Stimulated activated CD4-positive, alpha-beta T cell treated with anti-CD3 and anti-CD28 coated beads, Interleukin-12 subunit alpha, Interleukin-12 subunit beta, amount 100 ng/mL, for 4 hours (primary cell): ENCODE measurements around the gene TBCD.

ENCODE experiments used
- DNase-seq: peaks from one replicate; pipeline ENCODE4 v3.0.0-alpha.2; 2020

TBCD gene

GRCh38 chr17:82812601-82813000 lies 60.7 kb downstream of the TBCD start:
- no peak for DNase-seq

GRCh38 chr17:82813299-82814051 lies 61.6 kb downstream of the TBCD start:
- DNase-seq, result no peak

- no peak for DNase-seq
These were observed 63.0 kb downstream of the TBCD start for GRCh38 chr17:82814834-82815233.

- no peak for DNase-seq
These were observed 63.5 kb downstream of the TBCD start for GRCh38 chr17:82815354-82815753.

GRCh38 chr17:82815790-82816305 lies 64.0 kb downstream of the TBCD start:
- DNase-seq, result no peak

- DNase-seq, result no peak
These were observed 64.5 kb downstream of the TBCD start for GRCh38 chr17:82816358-82816757.

- no peak for DNase-seq
These were observed 66.1 kb downstream of the TBCD start for GRCh38 chr17:82817947-82818346.

GRCh38 chr17:82820278-82821251 lies 68.7 kb downstream of the TBCD start:
- no peak for DNase-seq

GRCh38 chr17:82821554-82821953 lies 69.7 kb downstream of the TBCD start:
- no peak for DNase-seq

GRCh38 chr17:82822281-82822680 lies 70.4 kb downstream of the TBCD start:
- no peak for DNase-seq

GRCh38 chr17:82823004-82823403 lies 71.1 kb downstream of the TBCD start:
- DNase-seq, result no peak

GRCh38 chr17:82825540-82826124 lies 73.8 kb downstream of the TBCD start:
- no peak for DNase-seq

GRCh38 chr17:82826211-82826610 lies 74.3 kb downstream of the TBCD start:
- no peak for DNase-seq

- DNase-seq, result no peak
These were observed 75.1 kb downstream of the TBCD start for GRCh38 chr17:82826956-82827355.

- DNase-seq, result no peak
These were observed 77.1 kb downstream of the TBCD start for GRCh38 chr17:82828875-82829487.

- DNase-seq, result no peak
These were observed 78.4 kb downstream of the TBCD start for GRCh38 chr17:82830249-82830661.

GRCh38 chr17:82831041-82831817 lies 79.4 kb downstream of the TBCD start:
- no peak for DNase-seq

- no peak for DNase-seq
These were observed 79.9 kb downstream of the TBCD start for GRCh38 chr17:82831818-82832200.

- DNase-seq, result no peak
These were observed 80.5 kb downstream of the TBCD start for GRCh38 chr17:82832411-82832810.

- DNase-seq, result no peak
These were observed 81.1 kb downstream of the TBCD start for GRCh38 chr17:82832881-82833475.

- DNase-seq, result no peak
These were observed 83.3 kb downstream of the TBCD start for GRCh38 chr17:82835122-82835521.
